GM23338 (cell line): ENCODE measurements around the gene GOLGA1.

Source experiments
- CTCF ChIP-seq, 2 experiments: fragments of 200-600 bp in 1 of 2; sonication (generic) in 1 of 2; conservative IDR thresholded peaks; 2 replicates each; pipeline versions ENCODE4 v1.5.1 to v1.6.1; 2016 to 2017; ENCODE audit warnings: antibody characterized with exemption in 2 of 2, low read depth in 2 of 2, mild to moderate bottlenecking in 2 of 2, moderate library complexity in 1 of 2
- EZH2 ChIP-seq: fragments of 200-600 bp; sonication (generic); IDR thresholded peaks from one replicate; pipeline ENCODE4 v1.8.0; 2017; ENCODE audit warnings: antibody characterized with exemption, mild to moderate bottlenecking, low read depth; ENCODE audit not compliant: unreplicated experiment
- POLR2AphosphoS5 ChIP-seq: IDR thresholded peaks from 2 replicates; pipeline ENCODE4 v1.6.1; 2016; ENCODE audit warnings: antibody characterized with exemption, low read depth
- REST ChIP-seq: IDR thresholded peaks from one replicate; pipeline ENCODE4 v1.6.1; 2018; ENCODE audit warnings: antibody characterized with exemption; ENCODE audit not compliant: unreplicated experiment

GRCh38 chr9:124881138-124881743 is 59.6 kb downstream of the GOLGA1 start:
- TF ChIP-seq EZH2 (no peak), CTCF (conservative IDR thresholded peaks at IDR 0.05; ENCODE audit: low read depth in 2 of 2) (no peak), REST (no peak), POLR2AphosphoS5 (no peak)
